SK-MEL-5 (cell line): ENCODE results near the gene SLC11A2. TPM values are rescaled to one million over a fixed set of nuclear protein-coding genes. Genes with fewer than 3 reads are reported as not detected.
"Not testable (repeated sequence)": the region's sequence is repeated elsewhere in the genome, so short reads cannot be mapped to it uniquely, and the experiment has no call there.

Source experiments
- DNase-seq: peaks from one replicate; pipeline ENCODE4 v3.0.0-alpha.2; 2016; ENCODE audit warnings: low read depth, low spot score
- in situ Hi-C: cut with HindIII; loops from 2 replicates; pipeline ENCODE4 v1.10.0; 2016; ENCODE audit warnings: low sequenced_read_pairs, high pct_unique_total_duplicates, low pct_unique_long_range_greater_than_20kb
- total RNA-seq: library from RNA; depleted of rRNA; stranded (reverse); fragments of >200 nt; shearing (Covaris generic); gene quantifications from 2 replicates; pipeline ENCODE4 v1.2.3, GENCODE V29; 2014

The SLC11A2 gene
- total RNA-seq, 1 experiment from 2014 or later = 168 TPM

DNA sequence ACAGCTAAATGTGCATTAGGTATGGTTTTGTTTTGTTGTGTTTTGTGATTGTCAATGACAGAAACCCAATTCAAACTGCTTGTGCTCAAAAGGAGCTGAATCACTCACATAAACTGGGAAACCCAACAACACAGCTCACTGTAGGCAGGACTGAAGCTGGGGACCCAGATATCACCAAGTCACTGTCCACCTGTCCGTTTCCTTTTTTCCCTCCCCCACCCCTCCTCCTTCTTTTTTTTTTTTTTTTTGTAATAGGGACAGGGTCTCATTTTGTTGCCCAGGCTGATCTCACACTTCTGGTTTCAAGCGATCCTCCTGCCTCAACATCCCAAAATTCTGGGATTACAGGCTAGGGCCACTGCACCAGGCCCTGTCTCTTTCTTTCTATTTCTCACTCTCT is 6.9 kb upstream of the SLC11A2 start:
- in situ Hi-C loops = no loop called here
- DNase-seq = no peak

DNA sequence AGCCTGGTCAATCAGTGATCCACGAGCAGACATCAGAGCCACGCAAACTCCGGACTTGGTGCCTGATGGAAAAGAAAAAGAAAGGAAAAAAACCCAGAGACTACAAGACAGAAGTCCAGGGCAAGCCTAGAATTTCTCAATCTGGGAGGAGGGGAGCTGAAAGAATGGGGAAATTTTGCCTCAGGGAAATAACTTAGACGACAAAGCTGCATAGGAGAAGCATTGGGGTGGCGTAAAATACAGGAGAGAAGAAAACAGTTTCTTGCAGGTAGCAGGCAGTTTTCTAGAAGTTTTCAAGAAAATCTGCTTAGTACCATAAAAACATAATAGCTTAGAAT is 2.6 kb upstream of the SLC11A2 start:
- in situ Hi-C loops = no loop called here
- no peak for DNase-seq

DNA sequence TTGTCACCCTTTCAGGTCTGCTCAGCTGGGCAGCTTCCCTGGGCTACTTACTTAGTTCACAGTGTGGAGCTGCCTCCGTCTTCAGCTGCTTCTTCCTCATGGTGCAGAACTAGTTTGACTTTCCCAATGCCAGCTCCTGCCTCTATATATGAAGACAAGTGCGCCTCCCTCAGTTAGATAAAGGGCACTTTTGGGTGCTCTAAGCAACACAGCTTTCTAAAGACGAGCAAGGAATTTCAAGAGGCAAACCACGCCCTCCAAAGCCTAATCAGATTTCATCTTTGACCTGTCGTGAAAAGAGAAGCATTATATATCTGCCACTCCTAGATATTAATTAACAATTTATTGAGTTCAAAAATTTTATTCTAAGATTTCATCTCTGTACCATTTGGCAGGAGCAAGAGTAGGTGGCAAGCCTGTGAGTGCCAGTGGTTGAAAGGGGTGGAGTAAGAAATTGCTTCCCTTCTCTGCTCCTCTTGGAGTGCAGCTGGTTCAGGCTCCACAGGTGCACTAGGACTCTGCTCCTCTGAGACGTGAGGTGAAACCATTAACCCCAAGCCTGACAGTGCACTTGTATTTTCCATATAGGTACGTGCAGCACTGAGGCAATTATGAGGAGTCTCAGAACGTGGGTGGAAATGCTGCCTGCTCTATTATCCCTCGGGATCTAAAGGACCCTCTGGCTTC is 2.1 kb upstream of the SLC11A2 start:
- DNase-seq = peak; percentile 90
- in situ Hi-C loops = no loop called here

DNA sequence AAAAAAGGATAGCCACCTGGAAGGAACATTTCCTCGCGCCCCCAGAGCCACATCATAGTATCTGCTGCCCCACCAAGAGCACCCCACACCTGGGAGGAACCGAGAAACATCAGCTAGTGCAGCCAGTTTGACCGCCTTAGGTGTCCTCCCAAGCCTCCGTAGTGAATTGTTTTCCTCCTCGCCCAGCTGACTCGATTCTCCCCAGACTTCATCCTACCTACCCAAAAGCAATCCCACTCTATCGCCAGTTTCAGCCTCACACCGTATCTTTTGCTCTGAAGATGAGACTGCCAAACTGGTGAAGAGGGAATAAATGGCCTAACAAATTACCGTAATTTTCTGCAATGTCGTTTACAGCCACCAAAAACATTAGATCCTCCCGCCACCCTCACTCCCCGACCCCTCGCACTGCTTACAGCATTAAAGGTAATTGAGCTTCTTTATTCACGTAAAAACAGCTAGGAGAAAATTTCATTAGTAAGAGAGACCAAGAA is 1.2 kb upstream of the SLC11A2 start:
- in situ Hi-C loops = no loop called here
- no peak for DNase-seq

DNA sequence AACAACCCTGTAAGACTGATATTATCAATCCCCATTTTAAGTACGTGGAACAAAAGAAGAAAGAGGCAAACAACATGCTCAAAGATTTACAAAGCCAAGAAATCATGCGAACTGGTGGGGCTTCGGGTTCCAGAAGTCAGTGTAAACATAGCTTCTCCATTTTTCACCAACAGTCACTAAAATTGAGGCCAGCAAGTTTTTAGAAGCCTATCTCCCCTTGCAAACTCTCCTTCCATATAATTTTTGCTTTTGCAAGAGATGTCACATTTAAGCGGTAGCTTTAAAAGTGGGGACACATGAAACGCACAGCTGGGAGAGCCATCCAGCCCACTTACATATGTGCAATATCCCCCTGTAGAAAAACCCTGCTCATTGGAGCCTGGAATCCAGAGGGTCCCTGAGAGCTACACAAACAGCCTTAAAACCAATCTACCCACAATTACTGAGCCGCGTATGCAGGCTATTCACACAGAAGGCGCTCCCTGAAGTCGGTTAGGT is 797 bp downstream of the SLC11A2 start:
- in situ Hi-C loops = no loop called here
- DNase-seq = no peak

DNA sequence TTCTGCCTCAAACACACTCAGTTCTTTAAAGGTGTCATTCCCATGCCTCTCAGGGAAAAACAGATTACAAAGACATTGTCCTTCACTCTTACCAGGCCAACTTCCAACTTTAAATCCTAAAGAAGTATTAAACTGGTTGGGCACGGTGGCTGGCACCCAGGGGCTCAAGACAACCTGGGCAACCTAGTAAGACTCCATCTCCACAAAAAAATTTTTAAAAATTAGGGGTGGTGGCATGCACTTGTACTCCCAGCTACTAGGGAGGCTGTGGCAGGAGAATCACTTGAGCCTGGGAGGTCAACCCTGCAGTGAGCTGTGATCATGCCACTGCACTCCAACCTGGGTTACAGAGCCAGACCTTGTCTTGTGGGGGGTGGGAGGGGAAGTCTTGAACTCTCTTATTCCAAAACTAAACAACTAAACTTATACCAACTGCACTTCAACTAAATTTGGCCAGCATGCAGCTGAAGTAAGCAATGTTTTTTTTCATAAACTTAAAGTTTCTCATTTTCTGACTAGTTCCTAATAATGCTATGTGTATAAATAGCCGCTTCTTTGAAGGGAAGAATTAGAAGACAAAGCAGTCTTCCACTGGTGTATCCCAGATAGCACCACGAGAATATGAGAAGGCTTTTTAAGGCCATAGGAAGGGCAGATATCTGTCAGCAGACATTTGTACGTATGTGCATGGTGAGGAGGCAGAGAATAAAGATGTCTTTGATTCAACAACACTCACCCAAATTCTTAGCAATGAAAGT is 2.4 kb downstream of the SLC11A2 start:
- peak; percentile 85 for DNase-seq
- in situ Hi-C loops = no loop called here

DNA sequence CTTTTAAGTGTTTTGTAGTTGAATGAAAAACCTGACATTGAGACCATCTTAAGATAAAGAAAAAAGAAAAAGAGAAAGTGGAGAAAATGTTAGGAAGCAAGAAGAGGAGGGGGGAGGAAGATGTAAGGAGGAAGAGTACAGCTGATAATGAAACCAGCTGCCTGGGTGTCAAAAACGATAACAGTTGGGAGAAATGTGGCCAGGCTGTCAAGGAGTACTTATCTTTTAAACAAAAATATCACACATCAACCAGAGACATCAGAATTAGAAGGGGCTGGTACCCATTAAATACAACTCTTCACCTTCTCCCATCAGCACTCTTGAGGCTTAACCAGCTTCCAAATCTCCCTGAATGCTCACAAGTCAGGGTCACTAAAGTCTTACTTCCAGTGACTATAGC is 4.5 kb downstream of the SLC11A2 start:
- in situ Hi-C loops = no loop called here
- no peak for DNase-seq

DNA sequence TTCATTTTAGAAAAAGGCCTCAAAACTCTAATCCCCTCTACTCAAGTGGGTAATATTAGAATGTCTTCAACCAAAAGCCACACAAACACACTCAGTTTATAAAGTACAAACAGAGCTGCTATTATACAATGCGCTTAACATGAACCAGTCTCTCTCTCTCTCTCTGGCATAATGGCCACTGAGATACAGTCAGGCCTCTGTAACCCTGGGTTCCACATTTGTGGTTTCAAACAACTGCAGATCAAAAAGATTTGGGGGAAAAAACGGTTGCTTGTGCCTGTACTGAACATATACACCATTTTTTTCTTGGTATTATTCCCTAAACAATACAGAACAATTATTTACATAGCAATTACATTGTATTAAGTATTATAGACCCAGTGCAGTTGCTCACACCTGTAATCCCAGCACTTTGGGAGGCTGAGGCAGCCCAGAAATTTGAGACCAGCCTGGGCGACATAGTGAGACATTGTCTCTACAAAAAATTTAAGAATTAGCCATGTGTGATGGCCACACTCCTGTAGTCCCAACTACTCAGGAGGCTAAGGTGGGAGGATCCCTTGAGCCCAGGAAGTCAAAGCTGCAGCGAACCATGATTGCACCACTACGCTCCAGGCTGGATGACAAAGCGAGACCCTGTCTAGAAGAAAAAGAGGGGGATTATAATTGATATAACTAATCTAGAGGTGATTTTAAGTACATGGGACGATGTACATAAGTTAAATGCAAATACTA is 5.6 kb downstream of the SLC11A2 start:
- in situ Hi-C loops = no loop called here
- peak; percentile 82 for DNase-seq

DNA sequence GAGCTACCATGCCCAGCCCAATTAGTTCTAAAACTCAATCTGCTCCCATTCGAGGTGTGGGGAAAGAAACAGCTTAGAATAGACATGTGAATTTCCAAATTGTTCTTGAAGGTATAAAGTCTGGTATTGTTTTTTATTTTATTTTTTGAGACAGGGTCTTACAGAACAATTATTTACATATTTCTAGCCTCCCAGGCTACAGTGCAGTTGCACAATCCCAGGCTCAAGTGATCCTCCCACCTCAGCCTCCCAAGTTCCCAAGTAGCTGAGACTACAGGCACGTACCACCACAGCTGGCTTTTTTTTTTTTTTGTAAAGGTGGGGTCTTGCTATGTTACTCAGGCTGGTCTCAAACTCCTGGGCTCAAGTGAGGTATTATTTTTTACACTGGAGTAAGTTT is 6.3 kb downstream of the SLC11A2 start:
- in situ Hi-C loops = no loop called here
- DNase-seq = no peak

DNA sequence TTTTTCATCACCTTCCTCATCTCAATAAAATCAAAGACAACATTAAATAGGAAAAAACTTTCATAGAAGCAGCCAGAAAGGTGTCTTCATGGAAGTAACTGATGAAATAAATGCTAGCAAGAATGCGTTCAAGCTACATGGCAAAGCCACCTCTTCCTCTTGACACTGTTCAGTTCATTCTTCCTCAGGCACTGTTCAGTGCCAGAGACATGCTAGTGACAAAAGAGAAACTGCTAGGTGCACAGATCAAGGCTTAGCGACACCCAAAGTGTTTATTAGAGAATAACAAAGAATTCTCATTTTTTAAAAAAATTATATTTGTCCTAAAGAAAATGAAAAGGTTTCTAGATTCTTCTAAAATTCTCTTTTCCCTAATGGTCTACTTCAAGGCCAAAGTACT is 7.2 kb downstream of the SLC11A2 start:
- in situ Hi-C loops = no loop called here
- no peak for DNase-seq

DNA sequence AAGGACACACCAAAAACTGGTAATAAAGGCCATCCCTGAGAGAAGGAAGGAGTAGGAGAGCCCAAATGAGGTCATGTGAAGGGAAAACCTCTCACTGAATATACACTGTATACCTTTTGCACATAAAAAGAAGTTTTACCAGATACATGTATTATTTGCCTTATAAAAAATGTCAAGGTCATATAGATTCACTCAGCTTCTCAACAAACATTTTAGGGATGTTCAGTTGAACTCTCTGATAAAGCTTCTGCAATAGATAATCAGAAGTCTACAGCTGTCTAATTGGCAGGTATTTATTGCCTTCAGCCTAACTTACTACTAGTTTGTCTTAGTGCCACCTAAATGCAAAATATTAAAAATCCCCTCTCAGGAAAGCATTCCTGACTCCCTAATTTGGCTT is 8.7 kb downstream of the SLC11A2 start:
- in situ Hi-C loops = no loop called here
- no peak for DNase-seq

DNA sequence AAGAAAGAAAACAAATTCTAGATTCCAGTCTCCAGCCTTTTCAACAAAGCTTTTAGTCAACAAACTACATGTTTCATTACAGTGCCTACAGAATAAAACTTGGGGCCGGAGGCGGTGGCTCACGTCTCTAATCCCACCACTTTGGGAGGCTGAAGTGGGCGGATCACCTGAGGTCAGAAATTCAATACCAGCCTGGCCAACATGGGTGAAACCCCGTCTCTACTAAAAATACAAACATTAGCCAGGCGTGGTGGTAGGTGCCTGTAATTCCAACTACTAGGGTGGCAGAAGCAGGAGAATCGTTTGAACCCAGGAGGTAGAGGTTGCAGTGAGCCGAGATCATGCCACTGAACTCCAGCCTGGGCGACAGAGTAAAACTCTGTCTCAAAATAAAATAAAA is 11.7 kb downstream of the SLC11A2 start:
- DNase-seq, in situ Hi-C loops: not testable (repeated sequence)

DNA sequence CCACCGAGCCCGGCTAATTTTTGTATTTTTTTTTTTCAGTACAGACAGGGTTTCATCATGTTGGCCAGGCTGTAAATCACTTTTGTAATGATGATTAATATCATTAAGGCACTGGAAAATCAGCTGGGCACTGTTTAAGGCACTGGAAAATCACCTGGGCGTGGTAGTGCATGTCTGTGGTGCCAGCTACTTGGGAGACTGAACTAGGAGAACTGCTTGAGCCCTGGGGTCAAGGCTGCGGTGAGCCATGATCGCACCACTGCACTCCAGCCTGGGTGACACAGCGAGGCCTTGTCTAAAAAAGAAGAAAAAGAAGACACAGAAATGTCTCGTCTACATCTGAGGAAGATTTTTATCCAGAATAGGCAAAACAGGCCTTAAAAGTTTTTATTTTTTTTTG is 12.7 kb downstream of the SLC11A2 start:
- in situ Hi-C loops = no loop called here
- DNase-seq = no peak

DNA sequence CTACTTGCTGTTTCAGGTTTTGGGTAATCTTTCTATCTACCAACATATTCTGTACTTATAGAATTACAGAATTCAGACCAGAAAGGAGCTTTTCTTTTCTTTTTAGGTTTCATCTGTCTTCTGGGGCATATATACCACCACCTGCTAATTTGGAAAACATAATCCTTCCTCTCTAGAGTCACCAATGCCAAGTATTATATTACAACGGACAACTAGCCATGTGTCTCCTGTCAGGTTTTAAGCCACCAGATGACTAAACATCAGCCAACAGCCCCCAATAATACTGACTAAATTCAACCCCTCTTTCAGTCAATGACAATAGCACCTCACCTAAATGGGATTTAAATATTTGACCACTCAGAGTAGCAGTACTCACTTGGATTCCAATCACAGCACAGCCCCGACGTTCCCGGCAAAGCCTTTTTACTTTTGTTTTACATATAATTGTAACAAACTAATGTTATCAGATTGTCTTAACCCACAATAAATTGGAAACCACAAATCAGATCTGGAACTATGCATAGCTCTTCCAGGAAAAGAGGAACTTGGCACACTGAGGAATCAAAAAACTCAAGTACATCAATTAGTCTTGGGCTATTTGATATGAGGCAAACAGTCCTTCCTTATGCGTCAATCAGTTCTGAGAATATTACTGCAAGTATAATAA is 13.5 kb downstream of the SLC11A2 start:
- DNase-seq = no peak
- in situ Hi-C loops = no loop called here

DNA sequence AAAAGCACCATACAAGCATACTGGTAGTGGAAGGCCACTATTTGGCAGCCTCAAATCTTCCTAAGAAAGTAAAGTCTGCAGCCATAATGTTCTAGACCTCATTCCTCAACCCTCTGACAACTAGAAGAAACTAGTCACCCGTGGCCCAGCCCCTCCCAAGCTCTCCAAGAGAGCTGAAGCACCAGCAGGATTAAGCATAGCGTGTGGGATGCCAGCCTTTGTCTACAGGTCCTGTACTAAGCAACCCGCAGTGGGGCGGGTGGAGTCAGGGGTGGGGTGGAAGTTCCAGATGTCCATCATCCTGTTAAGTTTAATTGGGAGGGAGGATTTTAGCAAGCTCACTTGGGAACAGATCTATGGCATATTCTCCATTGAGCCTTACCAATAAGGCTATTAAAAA is 14.2 kb downstream of the SLC11A2 start:
- DNase-seq = no peak
- in situ Hi-C loops = no loop called here

DNA sequence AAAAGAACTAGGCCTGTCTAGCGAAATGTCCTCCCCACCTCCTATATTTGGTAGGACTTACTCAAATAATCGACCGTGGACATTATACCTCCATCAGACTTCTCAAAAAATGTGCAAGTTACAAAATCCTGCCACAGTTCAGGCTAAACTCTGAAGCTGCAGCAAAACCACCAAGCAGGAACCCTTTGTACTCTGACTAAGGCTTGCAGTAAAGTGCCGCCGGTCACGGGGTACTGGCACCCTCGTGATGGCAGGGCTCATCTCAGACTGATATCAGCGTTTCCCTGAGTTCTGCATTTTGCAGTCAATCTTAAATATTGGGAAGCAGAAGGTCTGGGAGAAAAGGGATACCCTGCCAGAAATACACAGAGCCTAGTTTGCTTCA is 17.1 kb downstream of the SLC11A2 start:
- in situ Hi-C loops = no loop called here
- peak; percentile 86 for DNase-seq

DNA sequence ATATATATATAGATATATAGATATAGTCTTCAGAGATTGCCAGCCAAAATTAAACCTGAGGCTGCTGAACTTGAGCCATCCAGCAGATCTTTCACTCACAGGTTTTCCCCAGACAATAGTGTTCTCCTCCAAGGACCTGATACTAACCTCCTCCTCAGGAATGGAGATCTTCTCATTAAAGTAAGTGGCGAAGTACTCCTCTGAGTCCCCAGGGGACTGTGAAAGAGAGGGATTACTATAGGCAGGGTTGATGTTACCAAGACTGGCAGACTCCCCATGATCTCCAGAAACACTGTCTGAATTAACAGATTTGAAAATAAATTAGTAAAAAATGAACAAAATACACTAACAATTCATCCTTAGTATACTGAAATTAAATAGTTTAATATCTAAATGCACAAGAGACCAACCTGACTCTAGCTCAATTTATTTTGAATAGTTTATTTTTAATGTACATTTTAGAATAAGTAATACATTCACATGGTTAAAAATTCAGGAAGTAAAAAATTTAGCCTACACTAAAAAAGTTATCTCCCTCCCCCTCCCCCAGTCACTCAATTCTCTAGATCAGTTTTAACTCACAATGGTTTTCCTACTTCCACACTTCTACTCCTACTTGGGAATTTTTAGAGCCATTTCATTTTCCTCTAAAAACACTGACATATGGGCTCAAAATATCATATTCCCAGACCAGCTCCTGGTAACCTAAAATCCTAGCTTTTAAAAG is 17.7 kb downstream of the SLC11A2 start:
- in situ Hi-C loops = no loop called here
- no peak for DNase-seq
